Measurements from ENCODE around the gene CDCP2.
"Not testable (repeated sequence)": the region's sequence is repeated elsewhere in the genome, so short reads cannot be mapped to it uniquely, and the experiment has no call there.

CDCP2 gene

DNA sequence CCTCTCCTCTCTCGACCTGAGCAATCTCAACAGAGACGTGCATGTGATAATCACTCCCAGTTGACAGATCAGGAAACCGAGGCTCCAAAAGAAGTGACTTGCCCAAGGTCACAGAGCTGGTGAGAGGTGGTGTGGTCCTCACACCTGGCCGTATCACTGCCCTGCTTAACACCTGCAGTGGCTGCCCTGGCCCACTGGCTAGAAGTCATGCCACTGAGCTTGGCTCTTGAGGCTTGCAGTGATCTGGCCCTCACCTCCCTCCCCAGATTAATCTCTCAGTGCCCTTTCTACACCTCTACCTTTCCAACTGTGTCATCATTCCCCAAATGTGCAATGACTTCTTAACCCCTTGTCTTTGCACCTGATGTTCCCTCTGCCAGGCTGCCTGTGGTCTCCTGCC lies 38.8 kb downstream of the CDCP2 start:
- no peak for DNase-seq

DNA sequence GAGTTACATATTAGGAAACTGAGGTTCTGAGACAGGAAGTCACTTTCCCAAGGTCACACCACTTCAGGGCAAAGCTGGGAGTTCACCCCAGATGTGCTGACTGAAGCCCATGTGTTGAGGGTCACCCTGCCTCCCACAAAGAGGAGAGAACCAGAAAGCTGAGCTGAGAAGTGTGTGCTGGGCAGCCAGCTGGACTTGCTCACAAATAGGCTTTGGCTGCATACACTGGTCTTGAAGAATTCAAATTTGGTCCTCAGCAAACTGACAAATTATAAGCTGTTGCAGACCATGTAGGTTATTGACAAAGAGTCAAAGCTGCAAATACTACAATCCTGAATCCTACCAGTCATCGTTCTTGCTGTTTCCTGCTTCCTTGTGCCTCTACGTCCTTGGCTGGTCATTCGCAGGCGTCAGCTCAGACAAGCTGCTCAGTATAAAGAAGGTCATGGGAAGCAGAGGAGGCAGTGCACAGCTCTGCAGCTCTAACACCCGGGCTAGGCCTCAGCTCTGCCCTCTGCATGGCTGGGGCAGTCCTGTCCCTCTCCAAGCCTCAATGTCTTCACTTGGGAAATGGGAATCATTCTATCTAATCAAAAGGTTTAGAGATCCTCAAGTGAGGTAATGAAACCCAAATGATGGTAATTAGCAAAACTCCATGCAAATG lies 40.0 kb downstream of the CDCP2 start:
- DNase-seq = no peak

DNA sequence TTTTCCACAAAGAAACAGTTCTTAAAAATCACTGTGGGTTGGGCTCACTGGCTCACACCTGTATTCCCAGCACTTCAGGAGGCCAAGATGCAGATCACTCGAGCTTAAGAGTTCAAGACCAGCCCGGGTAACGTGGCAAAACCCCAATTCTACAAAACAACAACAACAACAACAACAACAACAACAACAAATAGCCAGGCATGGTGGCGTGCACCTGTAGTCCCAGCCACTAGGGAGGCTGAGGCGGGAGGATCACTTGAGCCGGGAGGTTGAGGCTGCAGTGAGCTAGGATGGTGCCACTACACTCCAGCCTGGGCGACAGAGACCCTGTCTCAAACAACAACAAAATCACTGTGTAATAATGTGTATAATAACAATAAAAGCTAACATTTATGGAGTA lies 40.8 kb downstream of the CDCP2 start:
- no peak for DNase-seq

DNA sequence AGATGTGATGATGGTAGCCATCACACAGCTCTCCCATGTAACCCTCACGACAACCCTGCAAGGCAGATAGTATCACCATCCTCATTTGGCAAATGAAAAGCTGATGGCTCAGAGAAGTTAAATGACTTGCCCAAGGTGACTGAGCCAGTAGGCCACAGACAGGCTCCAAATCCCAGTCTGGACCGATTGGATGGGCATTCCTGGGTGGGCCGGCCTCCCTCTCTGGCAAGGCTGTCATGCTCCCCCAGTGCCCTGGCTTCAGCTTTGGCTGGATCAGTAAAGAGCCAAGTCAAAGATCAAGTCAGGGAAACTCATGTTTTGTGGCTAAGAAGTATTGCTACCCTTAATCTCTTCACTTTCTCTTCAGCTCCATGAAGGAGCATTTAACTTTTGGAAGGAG lies 41.2 kb downstream of the CDCP2 start:
- DNase-seq = no peak

DNA sequence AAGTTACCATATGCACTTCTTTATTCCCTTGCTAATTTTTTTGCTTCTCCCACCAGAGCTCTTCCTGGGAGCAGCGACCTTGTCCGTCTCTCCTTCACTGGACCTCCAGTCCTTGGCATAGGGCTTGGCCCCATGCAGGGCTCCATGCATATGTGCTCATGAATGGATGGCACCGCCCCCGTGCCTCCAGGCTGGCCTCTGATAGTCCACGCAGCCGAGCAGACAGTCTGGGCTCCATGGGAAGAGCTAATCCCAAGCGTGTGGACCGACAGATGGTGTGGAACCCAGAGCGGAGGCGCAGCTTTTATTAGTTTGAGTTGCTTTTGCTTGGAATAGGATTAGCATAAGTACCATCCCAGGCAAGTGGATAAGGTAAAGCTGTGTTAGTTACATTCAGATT lies 41.8 kb downstream of the CDCP2 start:
- no peak for DNase-seq

DNA sequence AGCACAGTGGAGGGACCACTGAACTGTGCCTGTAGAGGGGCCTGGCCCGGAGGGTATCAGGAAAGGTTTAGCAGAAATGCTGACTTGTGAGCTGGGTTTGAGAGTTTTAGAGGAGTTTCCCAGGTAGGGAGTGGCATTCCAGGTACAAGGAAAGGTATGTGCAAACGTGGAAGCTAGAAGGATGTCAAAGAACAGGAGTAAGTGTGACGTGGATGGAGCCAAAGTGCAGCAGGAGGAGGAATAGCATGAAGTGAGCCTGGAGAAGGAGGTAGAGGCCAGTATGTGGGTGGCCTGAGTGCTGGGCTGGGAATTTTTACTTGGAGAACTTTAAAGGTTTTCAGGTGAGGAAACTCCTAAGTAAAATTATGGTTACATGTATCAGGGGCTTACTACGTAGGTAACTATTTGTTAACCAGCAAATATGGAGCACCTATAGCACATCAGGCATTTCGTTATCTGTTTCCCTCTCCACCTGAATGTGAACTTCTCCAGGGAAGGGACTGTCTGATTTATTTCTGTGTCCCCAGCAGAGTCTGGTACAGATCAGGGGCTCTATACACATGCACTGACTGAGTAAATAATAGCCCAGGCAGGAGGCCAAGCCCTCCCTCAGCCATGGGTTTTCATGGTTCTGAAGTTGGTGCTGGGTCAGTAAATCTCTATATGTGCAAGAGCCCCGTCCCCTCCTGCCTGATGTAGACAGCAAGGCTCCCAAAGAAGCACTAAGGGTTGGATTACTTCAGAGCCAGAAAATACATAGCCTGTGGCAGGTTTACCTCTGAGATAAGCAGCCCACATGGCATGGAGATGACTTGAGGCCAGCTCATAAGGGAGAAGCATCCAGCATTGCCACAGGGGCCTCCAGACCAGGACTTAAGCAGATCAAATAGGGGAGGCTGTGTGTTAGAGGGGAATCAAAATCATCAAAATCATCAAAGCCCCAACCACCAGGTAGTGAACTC lies 43.4 kb downstream of the CDCP2 start:
- no peak for DNase-seq

DNA sequence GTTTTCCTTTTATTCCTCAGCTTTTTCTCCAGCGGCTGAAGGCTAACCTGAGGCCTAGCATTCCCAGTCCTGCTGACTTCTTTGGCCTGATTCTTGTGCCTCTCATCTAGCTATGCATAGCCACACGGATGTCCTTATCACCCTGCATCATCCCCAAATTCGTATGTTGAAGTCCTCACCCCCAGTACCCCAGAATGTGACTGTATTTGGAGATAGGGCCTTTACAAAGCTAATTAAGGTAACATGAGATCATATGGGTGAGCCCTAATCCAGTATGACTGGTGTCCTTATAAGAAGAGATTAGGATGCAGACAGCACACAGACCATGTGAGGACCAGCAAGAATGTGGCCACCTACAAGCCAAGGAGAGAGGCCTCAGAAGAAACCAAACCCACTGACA lies 44.6 kb downstream of the CDCP2 start:
- DNase-seq = no peak

DNA sequence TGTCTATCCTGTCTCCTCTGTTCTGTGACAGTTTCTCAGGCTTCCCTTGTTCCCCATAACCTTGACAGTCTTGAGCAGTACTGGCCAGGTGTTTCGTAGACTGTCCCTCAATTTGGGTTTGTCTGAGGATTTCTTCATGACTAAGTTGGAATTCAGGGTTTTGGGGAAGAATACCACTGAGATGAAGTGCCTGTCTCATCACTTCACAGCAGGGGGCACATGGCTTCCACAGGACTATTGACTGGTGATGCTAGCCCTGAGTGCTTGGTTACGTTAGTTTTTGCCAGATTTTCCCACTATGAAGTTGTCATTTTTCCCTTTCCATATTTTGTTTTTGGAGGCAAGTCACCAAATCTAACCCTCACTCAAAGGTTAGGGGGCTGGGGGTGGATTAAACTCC lies 45.7 kb downstream of the CDCP2 start:
- no peak for DNase-seq

DNA sequence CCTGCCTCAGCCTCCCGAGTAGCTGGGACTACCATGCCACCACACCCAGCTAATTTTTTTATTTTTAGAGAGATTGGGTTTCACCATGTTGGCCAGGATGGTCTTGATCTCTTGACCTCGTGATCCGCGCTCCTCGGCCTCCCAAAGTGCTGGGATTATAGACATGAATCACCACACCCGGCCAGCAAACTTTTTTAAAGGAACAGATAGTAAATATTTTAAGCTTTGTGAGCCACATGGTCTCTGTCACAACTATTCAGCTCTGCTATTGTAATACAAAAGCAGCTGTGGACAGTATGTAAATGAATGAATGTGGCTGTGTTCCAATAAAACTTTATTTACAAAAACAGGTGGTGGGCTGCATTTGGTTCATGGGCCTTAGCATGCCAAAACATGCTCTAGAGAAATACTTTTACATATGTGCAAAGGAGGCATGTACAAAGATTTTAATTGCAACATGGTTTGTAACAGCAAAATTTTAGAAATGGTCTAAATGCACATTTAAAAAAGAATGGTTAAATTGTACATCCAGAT lies 47.0 kb downstream of the CDCP2 start:
- DNase-seq = no peak

DNA sequence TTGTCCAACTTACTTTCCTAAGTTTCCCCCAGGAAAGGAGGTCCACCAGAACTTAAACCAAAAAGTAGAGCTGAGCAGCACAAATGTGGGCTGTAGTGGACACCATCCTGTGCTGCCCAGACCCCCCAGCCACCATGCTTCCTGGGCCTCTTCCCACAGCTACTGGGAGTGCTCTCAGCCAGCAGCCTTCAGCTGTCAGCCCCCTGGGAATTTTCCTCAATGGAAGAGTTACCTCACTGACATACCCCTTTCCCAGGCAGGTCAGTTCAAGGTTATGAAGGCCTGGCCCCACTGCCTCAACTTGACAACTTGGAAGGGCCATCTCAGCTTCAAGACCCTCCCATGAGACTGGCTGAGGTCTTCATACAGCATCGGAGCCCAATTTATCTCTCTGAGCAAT lies 47.7 kb downstream of the CDCP2 start:
- DNase-seq = no peak

DNA sequence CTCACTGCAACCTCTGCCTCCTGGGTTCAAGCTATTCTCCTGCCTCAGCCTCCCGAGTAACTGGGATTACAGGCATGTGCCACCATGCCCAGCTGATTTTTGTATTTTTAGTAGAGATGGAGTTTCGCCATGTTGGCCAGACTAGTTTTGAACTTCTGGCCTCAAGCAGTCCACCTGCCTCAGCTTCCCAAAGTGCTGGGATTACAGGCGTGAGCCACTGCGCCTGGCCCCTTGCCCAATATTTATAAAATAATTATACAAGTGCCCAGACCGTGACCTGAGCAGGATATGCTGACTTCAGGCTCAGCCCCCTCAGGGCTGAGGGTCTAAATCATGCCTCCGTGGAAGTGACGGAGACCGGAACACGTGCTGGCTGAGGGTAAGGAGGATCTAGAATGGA lies 48.2 kb downstream of the CDCP2 start:
- DNase-seq = not testable (repeated sequence)

DNA sequence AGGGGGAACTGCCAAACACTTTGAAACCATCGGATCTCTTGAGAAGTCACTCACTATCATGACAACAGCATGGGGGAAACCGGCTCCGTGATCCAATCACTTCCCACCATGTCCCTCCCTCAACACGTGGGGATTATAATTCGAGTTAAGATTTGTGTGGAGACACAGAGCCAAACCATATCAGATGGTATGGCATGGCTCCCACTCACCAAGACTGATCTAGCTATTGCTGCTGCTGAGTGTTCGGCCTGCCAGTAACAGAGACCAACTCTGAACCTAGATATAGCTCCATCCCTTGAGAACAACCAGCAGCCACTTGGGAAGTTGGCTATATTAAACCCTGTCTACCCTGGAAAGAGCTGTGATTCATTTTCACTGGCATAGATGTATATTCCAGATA lies 49.4 kb downstream of the CDCP2 start:
- DNase-seq = no peak

DNA sequence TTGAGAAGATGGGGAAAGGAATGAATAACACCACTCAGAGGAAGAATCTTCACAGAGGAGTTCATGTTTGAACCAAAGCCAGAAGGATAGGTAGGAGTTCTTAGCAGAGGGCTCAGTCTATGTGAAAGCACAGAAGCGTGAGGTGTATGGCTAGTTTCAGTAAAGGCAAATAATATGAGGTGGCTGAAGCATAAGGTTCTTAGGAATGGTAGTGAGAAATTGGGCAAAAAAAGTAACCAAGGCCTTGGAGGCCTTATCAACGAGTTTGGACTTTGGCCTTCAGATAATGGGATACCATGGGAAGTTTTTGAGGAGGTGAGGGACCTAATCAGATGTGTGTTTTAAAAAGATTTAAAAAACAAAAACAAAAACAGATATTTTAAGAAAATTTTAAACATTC lies 52.3 kb downstream of the CDCP2 start:
- no peak for DNase-seq

DNA sequence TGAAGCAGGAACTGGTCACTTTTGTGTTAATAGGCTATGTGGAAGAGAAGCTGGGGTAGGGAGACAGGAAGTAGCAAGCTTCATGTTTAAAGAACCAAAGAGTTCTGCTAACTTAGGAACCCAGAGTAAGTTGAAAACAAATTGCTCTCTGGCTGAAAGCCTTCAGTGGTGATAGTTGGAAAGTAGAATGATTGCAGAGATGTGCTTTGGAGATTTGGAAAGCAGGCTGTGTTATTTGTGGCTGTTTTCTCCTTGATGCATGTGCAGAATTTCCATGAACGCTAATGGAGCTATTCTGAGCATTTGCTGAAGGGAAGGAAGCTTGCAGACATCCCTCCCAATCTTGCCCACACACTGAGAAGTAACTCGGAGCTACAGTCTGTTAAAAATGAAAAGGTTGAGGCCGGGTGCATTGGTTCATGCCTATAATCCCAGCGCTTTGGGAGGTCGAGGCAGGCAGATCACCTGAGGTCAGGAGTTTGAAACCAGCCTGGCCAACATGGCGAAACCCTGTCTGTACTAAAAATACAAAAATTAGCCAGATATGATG lies 53.7 kb downstream of the CDCP2 start:
- no peak for DNase-seq

DNA sequence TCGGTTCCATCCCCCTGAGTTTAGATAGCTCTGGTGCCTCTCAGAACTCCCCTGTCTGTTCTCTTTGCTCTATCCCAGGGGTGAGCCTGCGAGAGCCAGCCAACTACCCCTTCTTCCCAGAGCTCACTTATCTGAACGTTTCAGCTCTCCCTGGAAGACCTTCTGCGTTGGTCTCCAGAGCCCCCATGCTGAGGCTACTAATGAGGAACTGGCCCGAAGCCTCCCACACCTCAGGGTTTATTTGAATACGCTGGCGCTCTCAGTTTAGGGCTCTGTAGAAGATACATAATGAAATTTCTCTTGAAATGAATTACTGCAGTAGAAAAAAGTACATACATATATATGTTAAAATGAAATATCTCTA lies 55.9 kb downstream of the CDCP2 start:
- no peak for DNase-seq

DNA sequence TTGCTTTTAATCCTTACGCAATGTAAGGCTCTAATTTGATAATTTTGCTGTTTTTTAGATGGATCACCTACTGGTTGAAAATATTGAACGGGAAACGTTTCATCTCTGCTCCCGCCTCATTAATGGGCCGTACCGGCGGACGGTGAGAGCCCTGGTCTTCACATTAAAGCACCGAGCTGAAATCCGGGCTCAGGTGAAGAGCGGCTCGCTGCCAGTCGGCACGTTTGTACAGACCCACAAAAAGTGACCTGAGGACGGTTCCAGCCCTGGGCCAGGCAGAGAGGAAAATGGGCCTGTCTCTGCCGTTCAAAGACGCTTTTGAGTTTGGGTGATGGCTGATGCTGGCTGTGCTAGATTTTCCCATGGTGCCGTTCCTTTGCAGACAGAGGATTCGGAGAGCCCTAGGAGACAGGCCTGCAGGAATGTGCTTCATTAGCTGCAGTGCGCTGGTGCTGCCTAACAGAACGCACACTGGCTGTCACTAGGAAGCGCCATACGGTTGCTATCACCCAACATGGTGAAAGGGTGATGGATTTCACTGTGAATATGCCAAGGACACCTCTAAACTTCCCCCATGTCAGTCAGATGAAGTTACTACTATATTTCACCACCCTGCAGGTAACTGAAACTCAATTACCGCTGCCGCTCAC lies 56.4 kb downstream of the CDCP2 start:
- DNase-seq = no peak

DNA sequence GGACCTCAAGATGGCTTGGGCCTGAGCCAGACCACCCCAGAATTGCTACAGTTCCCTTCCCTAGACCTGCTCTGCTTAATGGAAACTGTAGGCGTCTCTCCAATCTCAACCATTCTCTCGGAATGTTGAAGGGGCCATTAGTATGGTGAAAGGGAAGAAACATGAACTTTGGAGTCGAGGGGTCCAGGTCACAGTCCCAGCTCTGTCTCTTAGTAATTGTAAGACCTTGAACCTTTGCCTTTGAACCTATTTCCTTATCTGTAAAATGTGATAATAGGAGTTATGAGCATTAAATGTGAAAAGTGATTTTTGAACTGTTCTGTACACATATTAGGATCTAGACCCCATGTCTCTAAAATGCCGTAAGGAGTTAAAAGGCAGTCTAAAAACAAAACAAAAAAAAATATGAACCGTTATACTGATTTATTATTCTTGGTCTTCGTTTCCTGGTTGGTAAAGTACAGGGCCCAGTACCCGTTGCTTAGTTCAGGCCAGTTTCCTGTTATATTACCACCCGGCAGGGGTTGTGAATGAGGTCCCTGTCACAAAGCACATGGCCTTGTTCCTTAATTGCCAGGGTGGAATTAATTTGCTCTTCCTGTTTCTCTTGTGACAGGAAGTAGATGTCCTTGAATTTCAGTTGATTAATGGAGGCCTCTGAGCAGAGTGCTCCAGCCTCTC lies 57.1 kb downstream of the CDCP2 start:
- no peak for DNase-seq

DNA sequence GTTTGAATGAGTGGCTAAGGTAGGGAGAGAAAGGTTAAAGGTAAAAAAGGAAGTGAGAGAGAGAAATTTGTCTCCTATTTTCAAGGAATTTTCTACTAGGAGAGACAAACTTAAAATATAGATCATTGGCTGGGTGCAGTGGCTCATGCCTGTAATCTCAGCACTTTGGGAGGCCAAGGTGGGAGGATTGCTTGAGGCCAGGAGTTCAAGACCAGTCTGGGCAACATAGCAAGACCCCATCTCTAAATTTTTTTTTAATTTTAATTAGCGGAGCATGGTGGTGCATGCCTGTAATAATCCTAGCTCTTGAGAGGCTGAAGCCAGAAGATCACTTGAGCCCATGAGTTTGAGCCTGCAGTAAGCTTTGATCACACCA lies 58.1 kb downstream of the CDCP2 start:
- DNase-seq = not testable (repeated sequence)

DNA sequence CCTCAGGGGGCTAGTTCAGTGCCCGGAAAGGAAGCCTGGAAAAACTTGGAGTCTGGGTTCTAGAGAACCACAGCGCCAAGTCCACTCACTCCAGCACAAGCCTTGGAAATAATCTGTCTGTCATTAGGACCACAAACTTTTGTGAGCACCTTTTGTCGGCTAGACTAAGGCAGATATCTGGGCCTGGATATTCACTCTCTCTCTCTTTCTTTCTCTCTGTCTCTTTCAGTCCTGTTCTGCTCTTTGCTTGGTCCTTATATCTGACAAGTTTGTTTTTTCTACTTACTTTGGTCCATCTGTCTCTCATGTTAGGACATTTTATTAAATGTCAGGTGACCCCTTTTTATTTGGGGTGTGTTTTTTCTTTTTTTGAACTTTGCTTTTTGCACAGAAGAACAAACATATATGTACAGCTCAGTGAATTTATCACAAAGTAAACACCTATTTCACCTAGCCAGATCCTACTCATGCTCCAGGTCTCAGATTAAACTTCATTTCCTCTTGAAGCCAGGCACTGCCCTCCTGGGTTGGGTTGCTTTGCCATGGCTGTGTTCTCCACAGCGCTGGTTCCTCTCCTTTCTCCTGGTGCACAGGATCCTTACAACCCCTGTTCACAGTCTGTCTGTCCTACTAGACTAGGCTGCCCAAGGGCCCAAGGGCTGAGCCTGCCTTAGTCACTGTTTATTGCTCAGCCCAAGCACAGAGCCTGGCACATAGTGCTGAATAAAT lies 58.6 kb downstream of the CDCP2 start:
- DNase-seq = no peak

DNA sequence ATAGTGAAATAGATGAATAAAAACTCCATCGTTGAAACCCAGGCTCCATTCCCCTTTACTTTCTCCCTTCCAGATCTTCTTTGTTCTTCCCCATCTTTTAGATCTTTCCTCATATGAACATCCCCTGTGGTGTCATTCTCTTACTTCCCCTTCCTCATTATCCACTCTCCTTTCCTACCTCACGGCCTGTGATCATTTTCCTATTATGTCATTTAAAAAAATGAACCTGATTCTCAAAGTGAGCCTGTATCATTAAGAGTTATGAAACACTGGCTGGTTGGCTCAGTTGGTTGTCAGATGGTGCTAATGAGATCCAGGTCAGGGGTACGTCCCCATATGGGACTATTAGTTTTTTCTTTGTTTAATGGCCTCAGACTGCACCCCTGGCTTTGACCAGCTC lies 61.1 kb downstream of the CDCP2 start:
- DNase-seq = no peak

DNA sequence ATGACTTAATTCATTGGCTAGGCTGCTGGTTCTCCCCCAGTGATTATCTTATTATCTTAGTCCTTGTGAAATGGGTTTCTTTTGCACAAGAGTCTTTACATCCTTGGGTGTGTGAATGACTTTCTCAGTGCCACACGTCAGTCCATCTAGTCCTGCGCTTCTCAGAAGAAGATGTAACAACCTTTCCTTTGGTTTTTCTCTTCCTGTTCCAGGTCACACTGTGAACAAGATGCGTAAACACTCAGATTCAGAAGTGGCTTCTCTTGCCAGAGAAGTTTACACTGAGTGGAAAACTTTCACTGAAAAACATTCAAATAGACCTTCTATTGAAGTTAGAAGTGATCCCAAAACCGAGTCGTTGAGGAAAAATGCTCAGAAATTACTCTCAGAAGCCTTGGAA lies 64.4 kb downstream of the CDCP2 start:
- no peak for DNase-seq

DNA sequence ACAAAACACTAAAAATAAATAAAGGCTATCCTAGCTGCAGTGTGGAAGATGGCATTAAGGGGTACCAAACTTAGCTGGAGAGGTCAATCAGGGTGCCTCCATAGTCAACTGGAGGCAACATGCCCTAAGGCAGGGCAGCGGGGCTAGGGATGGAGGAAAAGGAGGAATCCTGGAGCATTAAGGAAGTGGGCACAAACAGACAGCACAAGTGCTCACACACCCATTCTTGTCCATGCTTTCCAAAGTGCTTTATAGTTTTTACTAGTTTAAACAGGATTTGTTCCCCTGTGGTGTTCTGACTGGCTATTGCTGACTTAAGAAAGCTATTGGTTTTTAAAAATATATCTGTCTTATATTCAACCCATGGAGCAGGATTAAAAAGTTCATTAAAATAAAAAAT lies 66.0 kb downstream of the CDCP2 start:
- DNase-seq = no peak
